ENCODE data around the gene TM4SF18. TPM values are rescaled to one million over a fixed set of nuclear protein-coding genes. Genes with fewer than 3 reads are reported as not detected.
A peak's percentile ranks its signal among the peaks of the same experiment; 100 is the strongest.

Gene TM4SF18
- polyA plus RNA-seq, 2 donors: 0.53 to 1.2 TPM

GRCh38 chr3:149368201-149368673 is 34.8 kb upstream of the TM4SF18 start:
- H3K36me3 ChIP-seq (ENCODE audit: control insufficient read depth in 2 of 2, insufficient read depth in 2 of 2, low read length in 1 of 2): peaks cover 0 to 2% of the 10 kb centered on the region in 2 donors
- no peaks in the 10 kb centered on the region for H3K9me3 ChIP-seq (ENCODE audit: control insufficient read depth in 2 of 2, insufficient read depth in 1 of 2, low read depth in 1 of 2, low read length in 1 of 2)
- WGBS, 2 donors: 74 to 77% methylated on average over 6 of the region's 6 CpGs
- peak overlapping the region; percentile 56 to 68 for H3K27ac ChIP-seq (ENCODE audit: low read depth in 2 of 2, low read length in 1 of 2)
- peaks cover 0 to 10% of the 10 kb centered on the region in 2 donors for H3K4me1 ChIP-seq (ENCODE audit: control insufficient read depth in 2 of 2, insufficient read depth in 2 of 2, low read length in 1 of 2)
- H3K27me3 ChIP-seq (ENCODE audit: control insufficient read depth in 1 of 2, insufficient read depth in 2 of 2, low read length in 2 of 2): no peaks in the 10 kb centered on the region
- no peak overlapping the region for H3K4me3 ChIP-seq (ENCODE audit: low read depth in 1 of 2, low read length in 2 of 2)

- 36 to 50% methylated on average over 3 of the region's 3 CpGs for WGBS, 2 donors
- Histone ChIP-seq H3K4me1 (ENCODE audit: control insufficient read depth in 2 of 2, insufficient read depth in 2 of 2, low read length in 1 of 2) (peaks cover 0 to 7% of the 10 kb centered on the region in 2 donors), H3K27ac (ENCODE audit: low read depth in 2 of 2, low read length in 1 of 2) (peak overlapping the region; percentile 76 to 86), H3K9me3 (ENCODE audit: control insufficient read depth in 2 of 2, insufficient read depth in 1 of 2, low read depth in 1 of 2, low read length in 1 of 2) (no peaks in the 10 kb centered on the region), H3K4me3 (ENCODE audit: low read depth in 1 of 2, low read length in 2 of 2) (no peak overlapping the region), H3K36me3 (ENCODE audit: control insufficient read depth in 2 of 2, insufficient read depth in 2 of 2, low read length in 1 of 2) (no peaks in the 10 kb centered on the region), H3K27me3 (ENCODE audit: control insufficient read depth in 1 of 2, insufficient read depth in 2 of 2, low read length in 2 of 2) (no peaks in the 10 kb centered on the region)
These were observed 33.8 kb upstream of the TM4SF18 start for GRCh38 chr3:149366941-149367840.

GRCh38 chr3:149366031-149366430 is 32.6 kb upstream of the TM4SF18 start:
- no peak overlapping the region for H3K4me3 ChIP-seq (ENCODE audit: low read depth in 1 of 2, low read length in 2 of 2)
- peaks cover 0 to 7% of the 10 kb centered on the region in 2 donors for H3K4me1 ChIP-seq (ENCODE audit: control insufficient read depth in 2 of 2, insufficient read depth in 2 of 2, low read length in 1 of 2)
- H3K27me3 ChIP-seq (ENCODE audit: control insufficient read depth in 1 of 2, insufficient read depth in 2 of 2, low read length in 2 of 2): no peaks in the 10 kb centered on the region

GRCh38 chr3:149364624-149365023 is 31.2 kb upstream of the TM4SF18 start:
- no peaks in the 10 kb centered on the region for H3K27me3 ChIP-seq (ENCODE audit: control insufficient read depth in 1 of 2, insufficient read depth in 2 of 2, low read length in 2 of 2)
- no peak overlapping the region for H3K4me3 ChIP-seq (ENCODE audit: low read depth in 1 of 2, low read length in 2 of 2)
- no peaks in the 10 kb centered on the region for H3K9me3 ChIP-seq (ENCODE audit: control insufficient read depth in 2 of 2, insufficient read depth in 1 of 2, low read depth in 1 of 2, low read length in 1 of 2)
- H3K27ac ChIP-seq (ENCODE audit: low read depth in 2 of 2, low read length in 1 of 2): no peak overlapping the region
- H3K4me1 ChIP-seq (ENCODE audit: control insufficient read depth in 2 of 2, insufficient read depth in 2 of 2, low read length in 1 of 2): peaks cover 0 to 4% of the 10 kb centered on the region in 2 donors
- no peaks in the 10 kb centered on the region for H3K36me3 ChIP-seq (ENCODE audit: control insufficient read depth in 2 of 2, insufficient read depth in 2 of 2, low read length in 1 of 2)
- WGBS, 2 donors: 66 to 71% methylated on average over 2 of the region's 2 CpGs

More at GRCh38 chr3:149366031-149366430, 32.6 kb upstream of the TM4SF18 start:
- H3K36me3 ChIP-seq (ENCODE audit: control insufficient read depth in 2 of 2, insufficient read depth in 2 of 2, low read length in 1 of 2): no peaks in the 10 kb centered on the region
- H3K27ac ChIP-seq (ENCODE audit: low read depth in 2 of 2, low read length in 1 of 2): no peak overlapping the region
- no peaks in the 10 kb centered on the region for H3K9me3 ChIP-seq (ENCODE audit: control insufficient read depth in 2 of 2, insufficient read depth in 1 of 2, low read depth in 1 of 2, low read length in 1 of 2)
- 77 to 86% methylated on average over 2 of the region's 2 CpGs for whole genome bisulfite sequencing, 2 donors

- no peak overlapping the region for H3K4me3 ChIP-seq (ENCODE audit: low read depth in 1 of 2, low read length in 2 of 2)
- no peaks in the 10 kb centered on the region for H3K9me3 ChIP-seq (ENCODE audit: control insufficient read depth in 2 of 2, insufficient read depth in 1 of 2, low read depth in 1 of 2, low read length in 1 of 2)
- no peak overlapping the region for H3K27ac ChIP-seq (ENCODE audit: low read depth in 2 of 2, low read length in 1 of 2)
- H3K27me3 ChIP-seq (ENCODE audit: control insufficient read depth in 1 of 2, insufficient read depth in 2 of 2, low read length in 2 of 2): no peaks in the 10 kb centered on the region
- H3K4me1 ChIP-seq (ENCODE audit: control insufficient read depth in 2 of 2, insufficient read depth in 2 of 2, low read length in 1 of 2): peaks cover 0 to 4% of the 10 kb centered on the region in 2 donors
- WGBS, 2 donors: 65 to 72% methylated on average over 2 of the region's 2 CpGs
- no peaks in the 10 kb centered on the region for H3K36me3 ChIP-seq (ENCODE audit: control insufficient read depth in 2 of 2, insufficient read depth in 2 of 2, low read length in 1 of 2)
These were observed 29.6 kb upstream of the TM4SF18 start for GRCh38 chr3:149363053-149363452.

GRCh38 chr3:149362366-149362765 is 28.9 kb upstream of the TM4SF18 start:
- 77% methylated on average over 5 of the region's 5 CpGs for WGBS, 2 donors
- H3K4me1 ChIP-seq (ENCODE audit: control insufficient read depth in 2 of 2, insufficient read depth in 2 of 2, low read length in 1 of 2): peaks cover 0 to 4% of the 10 kb centered on the region in 2 donors
- H3K9me3 ChIP-seq (ENCODE audit: control insufficient read depth in 2 of 2, insufficient read depth in 1 of 2, low read depth in 1 of 2, low read length in 1 of 2): no peaks in the 10 kb centered on the region
- no peak overlapping the region for H3K27ac ChIP-seq (ENCODE audit: low read depth in 2 of 2, low read length in 1 of 2)
- H3K4me3 ChIP-seq (ENCODE audit: low read depth in 1 of 2, low read length in 2 of 2): no peak overlapping the region
- H3K36me3 ChIP-seq (ENCODE audit: control insufficient read depth in 2 of 2, insufficient read depth in 2 of 2, low read length in 1 of 2): no peaks in the 10 kb centered on the region
- H3K27me3 ChIP-seq (ENCODE audit: control insufficient read depth in 1 of 2, insufficient read depth in 2 of 2, low read length in 2 of 2): no peaks in the 10 kb centered on the region

GRCh38 chr3:149356630-149357029 is 23.2 kb upstream of the TM4SF18 start:
- H3K9me3 ChIP-seq (ENCODE audit: control insufficient read depth in 2 of 2, insufficient read depth in 1 of 2, low read depth in 1 of 2, low read length in 1 of 2): no peaks in the 10 kb centered on the region

GRCh38 chr3:149356044-149356592 is 22.7 kb upstream of the TM4SF18 start:
- Histone ChIP-seq H3K27me3 (ENCODE audit: control insufficient read depth in 1 of 2, insufficient read depth in 2 of 2, low read length in 2 of 2) (no peaks in the 10 kb centered on the region), H3K9me3 (ENCODE audit: control insufficient read depth in 2 of 2, insufficient read depth in 1 of 2, low read depth in 1 of 2, low read length in 1 of 2) (no peaks in the 10 kb centered on the region), H3K4me1 (ENCODE audit: control insufficient read depth in 2 of 2, insufficient read depth in 2 of 2, low read length in 1 of 2) (no peaks in the 10 kb centered on the region), H3K4me3 (ENCODE audit: low read depth in 1 of 2, low read length in 2 of 2) (no peak overlapping the region), H3K27ac (ENCODE audit: low read depth in 2 of 2, low read length in 1 of 2) (no peak overlapping the region), H3K36me3 (ENCODE audit: control insufficient read depth in 2 of 2, insufficient read depth in 2 of 2, low read length in 1 of 2) (no peaks in the 10 kb centered on the region)
- 51 to 66% methylated on average over 6 of the region's 6 CpGs for WGBS, 2 donors

More at GRCh38 chr3:149356630-149357029, 23.2 kb upstream of the TM4SF18 start:
- Histone ChIP-seq H3K4me3 (ENCODE audit: low read depth in 1 of 2, low read length in 2 of 2) (no peak overlapping the region), H3K27me3 (ENCODE audit: control insufficient read depth in 1 of 2, insufficient read depth in 2 of 2, low read length in 2 of 2) (no peaks in the 10 kb centered on the region), H3K4me1 (ENCODE audit: control insufficient read depth in 2 of 2, insufficient read depth in 2 of 2, low read length in 1 of 2) (no peaks in the 10 kb centered on the region), H3K27ac (ENCODE audit: low read depth in 2 of 2, low read length in 1 of 2) (no peak overlapping the region), H3K36me3 (ENCODE audit: control insufficient read depth in 2 of 2, insufficient read depth in 2 of 2, low read length in 1 of 2) (no peaks in the 10 kb centered on the region)
- WGBS, 2 donors: 63 to 68% methylated on average over 4 of the region's 4 CpGs

- WGBS, 2 donors: 63 to 69% methylated on average over 1 of the region's 1 CpG
- Histone ChIP-seq H3K27ac (ENCODE audit: low read depth in 2 of 2, low read length in 1 of 2) (no peak overlapping the region), H3K4me3 (ENCODE audit: low read depth in 1 of 2, low read length in 2 of 2) (no peak overlapping the region), H3K36me3 (ENCODE audit: control insufficient read depth in 2 of 2, insufficient read depth in 2 of 2, low read length in 1 of 2) (no peaks in the 10 kb centered on the region), H3K4me1 (ENCODE audit: control insufficient read depth in 2 of 2, insufficient read depth in 2 of 2, low read length in 1 of 2) (no peaks in the 10 kb centered on the region), H3K9me3 (ENCODE audit: control insufficient read depth in 2 of 2, insufficient read depth in 1 of 2, low read depth in 1 of 2, low read length in 1 of 2) (no peaks in the 10 kb centered on the region), H3K27me3 (ENCODE audit: control insufficient read depth in 1 of 2, insufficient read depth in 2 of 2, low read length in 2 of 2) (no peaks in the 10 kb centered on the region)
These were observed 20.2 kb upstream of the TM4SF18 start for GRCh38 chr3:149353581-149354184.

Measured in esophagus (tissue), 2 donors.